Stimulated activated CD4-positive, alpha-beta T cell treated with anti-CD3 and anti-CD28 coated beads, TNF-alpha, amount 100 ng/mL, for 4 hours (primary cell): Measurements from ENCODE around the gene CAPN15.
A peak's percentile ranks its signal among the peaks of the same experiment; 100 is the strongest.

Experiments
- DNase-seq, 3 experiments: peaks; one replicate each; pipeline ENCODE4 v3.0.0-alpha.2; 2020; ENCODE audit warnings: low read depth in 3 of 3

CAPN15 gene

GRCh38 chr16:561413-561794, 33.9 kb downstream of the CAPN15 start:
- no peak for DNase-seq

- DNase-seq = no peak
These were observed 34.7 kb downstream of the CAPN15 start for GRCh38 chr16:561957-562938.

GRCh38 chr16:563072-563644, 35.6 kb downstream of the CAPN15 start:
- DNase-seq = no peak

GRCh38 chr16:564690-565418, 37.3 kb downstream of the CAPN15 start:
- no peak for DNase-seq

- no peak for DNase-seq
These were observed 38.2 kb downstream of the CAPN15 start for GRCh38 chr16:565419-566330.

GRCh38 chr16:566475-567372, 39.2 kb downstream of the CAPN15 start, which contains the start of gene NHLRC4:
Gene NHLRC4 (plus strand): TSS chr16:567005. CDS start chr16:568048, 1,043 bp downstream.
- no peak for DNase-seq

- DNase-seq = no peak
These were observed 40.1 kb downstream of the CAPN15 start for GRCh38 chr16:567373-568256.

- no peak for DNase-seq
These were observed 41.1 kb downstream of the CAPN15 start for GRCh38 chr16:568401-569258.

GRCh38 chr16:569445-570254, 42.1 kb downstream of the CAPN15 start, which contains the start of gene PIGQ:
Gene PIGQ (plus strand): TSS chr16:569968. CDS start chr16:574075, 4,107 bp downstream.
- DNase-seq = peak; percentile 23 to 57 (median 54)

GRCh38 chr16:572865-573650, 45.5 kb downstream of the CAPN15 start:
- no peak for DNase-seq

GRCh38 chr16:574021-574760, 46.7 kb downstream of the CAPN15 start:
- DNase-seq = no peak

GRCh38 chr16:575354-576196, 48.1 kb downstream of the CAPN15 start:
- DNase-seq = no peak

- no peak for DNase-seq
These were observed 48.8 kb downstream of the CAPN15 start for GRCh38 chr16:576197-576822.

- no peak for DNase-seq
These were observed 49.3 kb downstream of the CAPN15 start for GRCh38 chr16:576823-577201.
